ENCODE results near the gene LRP6. TPM values are rescaled to one million over a fixed set of nuclear protein-coding genes. Genes with fewer than 3 reads are reported as not detected.

The LRP6 gene
- total and polyA plus RNA-seq, 2 experiments from 2014 or later, result 29.1 to 73.8 TPM

DNA sequence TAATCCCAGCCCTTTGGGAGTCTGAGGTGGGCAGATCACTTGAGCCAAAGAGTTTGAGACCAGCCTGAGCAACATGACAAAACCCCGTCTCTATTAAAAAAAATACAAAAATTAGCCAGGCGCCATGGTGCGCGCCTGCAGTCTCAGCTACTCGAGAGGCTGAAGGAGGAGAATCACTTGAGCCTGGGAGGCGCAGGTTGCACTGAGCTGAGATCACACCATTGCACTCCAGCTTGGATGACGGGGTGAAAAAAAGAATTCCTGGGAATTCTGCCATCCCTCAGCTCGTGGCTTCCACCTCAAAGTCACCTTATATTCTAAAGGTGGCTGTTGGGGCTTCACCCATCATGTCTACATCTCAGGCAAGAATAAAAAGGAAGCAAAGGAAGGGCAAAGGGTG is 183.2 kb downstream of the LRP6 start:
- H3K27ac Mint-ChIP-seq, result no peak overlapping the region
- H3K4me1 ChIP-seq (ENCODE audit: insufficient read depth), result peaks cover 28% of the 10 kb centered on the region
- H3K4me2 ChIP-seq, result no peak overlapping the region
- H2AFZ ChIP-seq, result no peak overlapping the region
- DNase-seq (ENCODE audit: low spot score) (no peak), ATAC-seq (no peak)
- peaks cover 16% of the 10 kb centered on the region; the same call in 1 of the 2 replicates for H3F3A ChIP-seq (replicated peaks; ENCODE audit: low read depth)
- H3K4me1 Mint-ChIP-seq, result peaks cover 26% of the 10 kb centered on the region
- H3K27me3 ChIP-seq (ENCODE audit: insufficient read depth), result no peaks in the 10 kb centered on the region
- no peaks in the 10 kb centered on the region for H4K20me1 ChIP-seq (replicated peaks; ENCODE audit: insufficient read depth)
- TF ChIP-seq EZH2phosphoT487 (IDR thresholded peaks at IDR 0.05; ENCODE audit: unreplicated experiment) (no peak), EZH2 (IDR thresholded peaks at IDR 0.05; ENCODE audit: low read depth, unreplicated experiment) (no peak), NANOG (IDR thresholded peaks at IDR 0.05; ENCODE audit: borderline replicate concordance) (no peak), ZNF114 (CRISPR knock-in tag; IDR thresholded peaks at IDR 0.05) (no peak), POLR2AphosphoS5 (IDR thresholded peaks at IDR 0.05; ENCODE audit: low read depth) (no peak), STAT1 (IDR thresholded peaks at IDR 0.05; ENCODE audit: unreplicated experiment) (no peak), JUNB (IDR thresholded peaks at IDR 0.05; ENCODE audit: unreplicated experiment) (no peak), CREB1 (CRISPR knock-in tag; IDR thresholded peaks at IDR 0.05; ENCODE audit: low read depth) (no peak), ZNF331 (CRISPR knock-in tag; IDR thresholded peaks at IDR 0.05; ENCODE audit: low read depth) (no peak)
- TF ChIP-seq, protein P1, sequence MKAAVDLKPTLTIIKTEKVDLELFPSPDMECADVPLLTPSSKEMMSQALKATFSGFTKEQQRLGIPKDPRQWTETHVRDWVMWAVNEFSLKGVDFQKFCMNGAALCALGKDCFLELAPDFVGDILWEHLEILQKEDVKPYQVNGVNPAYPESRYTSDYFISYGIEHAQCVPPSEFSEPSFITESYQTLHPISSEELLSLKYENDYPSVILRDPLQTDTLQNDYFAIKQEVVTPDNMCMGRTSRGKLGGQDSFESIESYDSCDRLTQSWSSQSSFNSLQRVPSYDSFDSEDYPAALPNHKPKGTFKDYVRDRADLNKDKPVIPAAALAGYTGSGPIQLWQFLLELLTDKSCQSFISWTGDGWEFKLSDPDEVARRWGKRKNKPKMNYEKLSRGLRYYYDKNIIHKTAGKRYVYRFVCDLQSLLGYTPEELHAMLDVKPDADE (IDR thresholded peaks at IDR 0.05), result no peak
- TF ChIP-seq, protein P2, sequence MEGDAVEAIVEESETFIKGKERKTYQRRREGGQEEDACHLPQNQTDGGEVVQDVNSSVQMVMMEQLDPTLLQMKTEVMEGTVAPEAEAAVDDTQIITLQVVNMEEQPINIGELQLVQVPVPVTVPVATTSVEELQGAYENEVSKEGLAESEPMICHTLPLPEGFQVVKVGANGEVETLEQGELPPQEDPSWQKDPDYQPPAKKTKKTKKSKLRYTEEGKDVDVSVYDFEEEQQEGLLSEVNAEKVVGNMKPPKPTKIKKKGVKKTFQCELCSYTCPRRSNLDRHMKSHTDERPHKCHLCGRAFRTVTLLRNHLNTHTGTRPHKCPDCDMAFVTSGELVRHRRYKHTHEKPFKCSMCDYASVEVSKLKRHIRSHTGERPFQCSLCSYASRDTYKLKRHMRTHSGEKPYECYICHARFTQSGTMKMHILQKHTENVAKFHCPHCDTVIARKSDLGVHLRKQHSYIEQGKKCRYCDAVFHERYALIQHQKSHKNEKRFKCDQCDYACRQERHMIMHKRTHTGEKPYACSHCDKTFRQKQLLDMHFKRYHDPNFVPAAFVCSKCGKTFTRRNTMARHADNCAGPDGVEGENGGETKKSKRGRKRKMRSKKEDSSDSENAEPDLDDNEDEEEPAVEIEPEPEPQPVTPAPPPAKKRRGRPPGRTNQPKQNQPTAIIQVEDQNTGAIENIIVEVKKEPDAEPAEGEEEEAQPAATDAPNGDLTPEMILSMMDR (conservative IDR thresholded peaks at IDR 0.05; ENCODE audit: low read depth in 2 of 2), result no peak
- TF ChIP-seq, protein P3, sequence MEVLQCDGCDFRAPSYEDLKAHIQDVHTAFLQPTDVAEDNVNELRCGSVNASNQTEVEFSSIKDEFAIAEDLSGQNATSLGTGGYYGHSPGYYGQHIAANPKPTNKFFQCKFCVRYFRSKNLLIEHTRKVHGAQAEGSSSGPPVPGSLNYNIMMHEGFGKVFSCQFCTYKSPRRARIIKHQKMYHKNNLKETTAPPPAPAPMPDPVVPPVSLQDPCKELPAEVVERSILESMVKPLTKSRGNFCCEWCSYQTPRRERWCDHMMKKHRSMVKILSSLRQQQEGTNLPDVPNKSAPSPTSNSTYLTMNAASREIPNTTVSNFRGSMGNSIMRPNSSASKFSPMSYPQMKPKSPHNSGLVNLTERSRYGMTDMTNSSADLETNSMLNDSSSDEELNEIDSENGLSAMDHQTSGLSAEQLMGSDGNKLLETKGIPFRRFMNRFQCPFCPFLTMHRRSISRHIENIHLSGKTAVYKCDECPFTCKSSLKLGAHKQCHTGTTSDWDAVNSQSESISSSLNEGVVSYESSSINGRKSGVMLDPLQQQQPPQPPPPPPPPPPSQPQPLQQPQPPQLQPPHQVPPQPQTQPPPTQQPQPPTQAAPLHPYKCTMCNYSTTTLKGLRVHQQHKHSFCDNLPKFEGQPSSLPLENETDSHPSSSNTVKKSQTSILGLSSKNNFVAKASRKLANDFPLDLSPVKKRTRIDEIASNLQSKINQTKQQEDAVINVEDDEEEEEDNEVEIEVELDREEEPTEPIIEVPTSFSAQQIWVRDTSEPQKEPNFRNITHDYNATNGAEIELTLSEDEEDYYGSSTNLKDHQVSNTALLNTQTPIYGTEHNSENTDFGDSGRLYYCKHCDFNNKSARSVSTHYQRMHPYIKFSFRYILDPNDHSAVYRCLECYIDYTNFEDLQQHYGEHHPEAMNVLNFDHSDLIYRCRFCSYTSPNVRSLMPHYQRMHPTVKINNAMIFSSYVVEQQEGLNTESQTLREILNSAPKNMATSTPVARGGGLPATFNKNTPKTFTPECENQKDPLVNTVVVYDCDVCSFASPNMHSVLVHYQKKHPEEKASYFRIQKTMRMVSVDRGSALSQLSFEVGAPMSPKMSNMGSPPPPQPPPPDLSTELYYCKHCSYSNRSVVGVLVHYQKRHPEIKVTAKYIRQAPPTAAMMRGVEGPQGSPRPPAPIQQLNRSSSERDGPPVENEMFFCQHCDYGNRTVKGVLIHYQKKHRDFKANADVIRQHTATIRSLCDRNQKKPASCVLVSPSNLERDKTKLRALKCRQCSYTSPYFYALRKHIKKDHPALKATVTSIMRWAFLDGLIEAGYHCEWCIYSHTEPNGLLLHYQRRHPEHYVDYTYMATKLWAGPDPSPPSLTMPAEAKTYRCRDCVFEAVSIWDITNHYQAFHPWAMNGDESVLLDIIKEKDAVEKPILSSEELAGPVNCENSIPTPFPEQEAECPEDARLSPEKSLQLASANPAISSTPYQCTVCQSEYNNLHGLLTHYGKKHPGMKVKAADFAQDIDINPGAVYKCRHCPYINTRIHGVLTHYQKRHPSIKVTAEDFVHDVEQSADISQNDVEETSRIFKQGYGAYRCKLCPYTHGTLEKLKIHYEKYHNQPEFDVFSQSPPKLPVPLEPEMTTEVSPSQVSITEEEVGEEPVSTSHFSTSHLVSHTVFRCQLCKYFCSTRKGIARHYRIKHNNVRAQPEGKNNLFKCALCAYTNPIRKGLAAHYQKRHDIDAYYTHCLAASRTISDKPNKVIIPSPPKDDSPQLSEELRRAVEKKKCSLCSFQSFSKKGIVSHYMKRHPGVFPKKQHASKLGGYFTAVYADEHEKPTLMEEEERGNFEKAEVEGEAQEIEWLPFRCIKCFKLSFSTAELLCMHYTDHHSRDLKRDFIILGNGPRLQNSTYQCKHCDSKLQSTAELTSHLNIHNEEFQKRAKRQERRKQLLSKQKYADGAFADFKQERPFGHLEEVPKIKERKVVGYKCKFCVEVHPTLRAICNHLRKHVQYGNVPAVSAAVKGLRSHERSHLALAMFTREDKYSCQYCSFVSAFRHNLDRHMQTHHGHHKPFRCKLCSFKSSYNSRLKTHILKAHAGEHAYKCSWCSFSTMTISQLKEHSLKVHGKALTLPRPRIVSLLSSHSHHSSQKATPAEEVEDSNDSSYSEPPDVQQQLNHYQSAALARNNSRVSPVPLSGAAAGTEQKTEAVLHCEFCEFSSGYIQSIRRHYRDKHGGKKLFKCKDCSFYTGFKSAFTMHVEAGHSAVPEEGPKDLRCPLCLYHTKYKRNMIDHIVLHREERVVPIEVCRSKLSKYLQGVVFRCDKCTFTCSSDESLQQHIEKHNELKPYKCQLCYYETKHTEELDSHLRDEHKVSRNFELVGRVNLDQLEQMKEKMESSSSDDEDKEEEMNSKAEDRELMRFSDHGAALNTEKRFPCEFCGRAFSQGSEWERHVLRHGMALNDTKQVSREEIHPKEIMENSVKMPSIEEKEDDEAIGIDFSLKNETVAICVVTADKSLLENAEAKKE (CRISPR knock-in tag; IDR thresholded peaks at IDR 0.05), result no peak
- TF ChIP-seq, protein P4, sequence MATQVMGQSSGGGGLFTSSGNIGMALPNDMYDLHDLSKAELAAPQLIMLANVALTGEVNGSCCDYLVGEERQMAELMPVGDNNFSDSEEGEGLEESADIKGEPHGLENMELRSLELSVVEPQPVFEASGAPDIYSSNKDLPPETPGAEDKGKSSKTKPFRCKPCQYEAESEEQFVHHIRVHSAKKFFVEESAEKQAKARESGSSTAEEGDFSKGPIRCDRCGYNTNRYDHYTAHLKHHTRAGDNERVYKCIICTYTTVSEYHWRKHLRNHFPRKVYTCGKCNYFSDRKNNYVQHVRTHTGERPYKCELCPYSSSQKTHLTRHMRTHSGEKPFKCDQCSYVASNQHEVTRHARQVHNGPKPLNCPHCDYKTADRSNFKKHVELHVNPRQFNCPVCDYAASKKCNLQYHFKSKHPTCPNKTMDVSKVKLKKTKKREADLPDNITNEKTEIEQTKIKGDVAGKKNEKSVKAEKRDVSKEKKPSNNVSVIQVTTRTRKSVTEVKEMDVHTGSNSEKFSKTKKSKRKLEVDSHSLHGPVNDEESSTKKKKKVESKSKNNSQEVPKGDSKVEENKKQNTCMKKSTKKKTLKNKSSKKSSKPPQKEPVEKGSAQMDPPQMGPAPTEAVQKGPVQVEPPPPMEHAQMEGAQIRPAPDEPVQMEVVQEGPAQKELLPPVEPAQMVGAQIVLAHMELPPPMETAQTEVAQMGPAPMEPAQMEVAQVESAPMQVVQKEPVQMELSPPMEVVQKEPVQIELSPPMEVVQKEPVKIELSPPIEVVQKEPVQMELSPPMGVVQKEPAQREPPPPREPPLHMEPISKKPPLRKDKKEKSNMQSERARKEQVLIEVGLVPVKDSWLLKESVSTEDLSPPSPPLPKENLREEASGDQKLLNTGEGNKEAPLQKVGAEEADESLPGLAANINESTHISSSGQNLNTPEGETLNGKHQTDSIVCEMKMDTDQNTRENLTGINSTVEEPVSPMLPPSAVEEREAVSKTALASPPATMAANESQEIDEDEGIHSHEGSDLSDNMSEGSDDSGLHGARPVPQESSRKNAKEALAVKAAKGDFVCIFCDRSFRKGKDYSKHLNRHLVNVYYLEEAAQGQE (IDR thresholded peaks at IDR 0.05; ENCODE audit: unreplicated experiment), result no peak
- H3K79me2 ChIP-seq (replicated peaks; ENCODE audit: insufficient read depth), result no peaks in the 10 kb centered on the region
- no peak overlapping the region for H3K4me3 Mint-ChIP-seq
- H3K36me3 Mint-ChIP-seq (ENCODE audit: low read depth), result no peaks in the 10 kb centered on the region
- H3K27me3 Mint-ChIP-seq (ENCODE audit: insufficient read depth, low read depth, poor library complexity), result peaks cover 10% of the 10 kb centered on the region
- H3K27ac ChIP-seq (ENCODE audit: low read depth), result no peak overlapping the region
- H3K9me2 ChIP-seq (ENCODE audit: insufficient read depth), result peaks cover 14% of the 10 kb centered on the region; the same call in 1 of the 2 replicates
- no peak overlapping the region for H3K4me3 ChIP-seq
- no peaks in the 10 kb centered on the region for H3K9me3 Mint-ChIP-seq
- H3K36me3 ChIP-seq (ENCODE audit: insufficient read depth), result no peaks in the 10 kb centered on the region
